Measurements from ENCODE around the gene PDIA3. TPM values are rescaled to one million over a fixed set of nuclear protein-coding genes. Genes with fewer than 3 reads are reported as not detected.

Gene PDIA3
- total RNA-seq, 2 experiments from 2014 or later: 335 to 338 TPM

GRCh38 chr15:43769584-43770228 is 23.5 kb downstream of the PDIA3 start:
- H3K9me3 Mint-ChIP-seq: no peaks in the 10 kb centered on the region
- no peaks in the 10 kb centered on the region for H3K27me3 Mint-ChIP-seq
- H3K4me1 Mint-ChIP-seq: no peaks in the 10 kb centered on the region
- no peak overlapping the region for H3K4me3 Mint-ChIP-seq
- peaks cover 43% of the 10 kb centered on the region for H3K36me3 Mint-ChIP-seq
- H3K27ac Mint-ChIP-seq: peak overlapping the region; percentile 29
- DNase-seq: peak; percentile 52

GRCh38 chr15:43771816-43772215 is 25.6 kb downstream of the PDIA3 start:
- H3K36me3 Mint-ChIP-seq: peaks cover 31% of the 10 kb centered on the region
- DNase-seq: no peak
- peaks cover 9% of the 10 kb centered on the region for H3K4me1 Mint-ChIP-seq
- H3K27ac Mint-ChIP-seq: no peak overlapping the region
- H3K4me3 Mint-ChIP-seq: no peak overlapping the region
- no peaks in the 10 kb centered on the region for H3K27me3 Mint-ChIP-seq
- no peaks in the 10 kb centered on the region for H3K9me3 Mint-ChIP-seq

GRCh38 chr15:43772624-43773023 is 26.4 kb downstream of the PDIA3 start:
- H3K36me3 Mint-ChIP-seq: peaks cover 29% of the 10 kb centered on the region
- no peak for DNase-seq
- no peaks in the 10 kb centered on the region for H3K9me3 Mint-ChIP-seq
- no peak overlapping the region for H3K27ac Mint-ChIP-seq
- peaks cover 15% of the 10 kb centered on the region for H3K4me1 Mint-ChIP-seq
- no peaks in the 10 kb centered on the region for H3K27me3 Mint-ChIP-seq
- no peak overlapping the region for H3K4me3 Mint-ChIP-seq

GRCh38 chr15:43774062-43774461 is 27.8 kb downstream of the PDIA3 start:
- Mint-ChIP-seq H3K9me3 (no peaks in the 10 kb centered on the region), H3K4me3 (no peak overlapping the region), H3K36me3 (peaks cover 26% of the 10 kb centered on the region), H3K4me1 (peaks cover 23% of the 10 kb centered on the region), H3K27me3 (no peaks in the 10 kb centered on the region), H3K27ac (peak overlapping the region; percentile 7)
- no peak for DNase-seq

- no peaks in the 10 kb centered on the region for H3K9me3 Mint-ChIP-seq
- H3K27ac Mint-ChIP-seq: peak overlapping the region; percentile 96
- no peak for DNase-seq
- H3K4me1 Mint-ChIP-seq: peaks cover 26% of the 10 kb centered on the region
- no peaks in the 10 kb centered on the region for H3K27me3 Mint-ChIP-seq
- no peak overlapping the region for H3K4me3 Mint-ChIP-seq
- H3K36me3 Mint-ChIP-seq: peaks cover 16% of the 10 kb centered on the region
These were observed 29.2 kb downstream of the PDIA3 start for GRCh38 chr15:43775411-43775965.

GRCh38 chr15:43776101-43776717 is 30.0 kb downstream of the PDIA3 start:
- peak overlapping the region; percentile 96 for H3K27ac Mint-ChIP-seq
- H3K36me3 Mint-ChIP-seq: peaks cover 9% of the 10 kb centered on the region
- peak; percentile 46 for DNase-seq
- H3K27me3 Mint-ChIP-seq: no peaks in the 10 kb centered on the region
- peaks cover 26% of the 10 kb centered on the region for H3K4me1 Mint-ChIP-seq
- peak overlapping the region; percentile 86 for H3K4me3 Mint-ChIP-seq
- H3K9me3 Mint-ChIP-seq: no peaks in the 10 kb centered on the region

GRCh38 chr15:43776718-43777266 is 30.6 kb downstream of the PDIA3 start, which contains the start of gene ELL3:
ELL3 (minus strand) TSS chr15:43776966; CDS start chr15:43776901, 65 bp downstream.
- DNase-seq: peak; percentile 78
- H3K27ac Mint-ChIP-seq: peak within 1 kb of the TSS; percentile 96
- peak within 1 kb of the TSS; percentile 86 for H3K4me3 Mint-ChIP-seq
- peaks cover 26% of the 10 kb centered on the region for H3K4me1 Mint-ChIP-seq
- H3K9me3 Mint-ChIP-seq: no peaks in the 10 kb centered on the region
- H3K27me3 Mint-ChIP-seq: no peaks in the 10 kb centered on the region
- H3K36me3 Mint-ChIP-seq: peaks cover 7% of the 10 kb centered on the region

- Mint-ChIP-seq H3K4me3 (peak overlapping the region; percentile 86), H3K36me3 (peaks cover 5% of the 10 kb centered on the region), H3K9me3 (no peaks in the 10 kb centered on the region), H3K27me3 (no peaks in the 10 kb centered on the region), H3K4me1 (peaks cover 26% of the 10 kb centered on the region), H3K27ac (peak overlapping the region; percentile 96)
- DNase-seq: peak; percentile 92
These were observed 31.2 kb downstream of the PDIA3 start for GRCh38 chr15:43777267-43777914.

GRCh38 chr15:43779016-43779415 is 32.8 kb downstream of the PDIA3 start:
- peak overlapping the region; percentile 57 for H3K27ac Mint-ChIP-seq
- H3K4me3 Mint-ChIP-seq: no peak overlapping the region

GRCh38 chr15:43789409-43789808 is 43.2 kb downstream of the PDIA3 start:
- Mint-ChIP-seq H3K4me3 (no peak overlapping the region), H3K27ac (no peak overlapping the region), H3K4me1 (peaks cover 20% of the 10 kb centered on the region)

More at GRCh38 chr15:43779016-43779415, 32.8 kb downstream of the PDIA3 start:
- no peaks in the 10 kb centered on the region for H3K36me3 Mint-ChIP-seq
- no peak for DNase-seq
- H3K4me1 Mint-ChIP-seq: peaks cover 26% of the 10 kb centered on the region
- no peaks in the 10 kb centered on the region for H3K9me3 Mint-ChIP-seq
- no peaks in the 10 kb centered on the region for H3K27me3 Mint-ChIP-seq

GRCh38 chr15:43791993-43792760 is 45.9 kb downstream of the PDIA3 start, which contains the start of gene SERF2:
SERF2 (plus strand) TSS chr15:43792320; CDS start chr15:43792377, 57 bp downstream.
- peak within 1 kb of the TSS; percentile 99 for H3K27ac Mint-ChIP-seq
- H3K9me3 Mint-ChIP-seq: no peaks in the 10 kb centered on the region
- H3K36me3 Mint-ChIP-seq: peaks cover 36% of the 10 kb centered on the region
- peak within 1 kb of the TSS; percentile 97 for H3K4me3 Mint-ChIP-seq
- no peaks in the 10 kb centered on the region for H3K27me3 Mint-ChIP-seq
- peak; percentile 99 for DNase-seq
- H3K4me1 Mint-ChIP-seq: peaks cover 37% of the 10 kb centered on the region

More at GRCh38 chr15:43789409-43789808, 43.2 kb downstream of the PDIA3 start:
- no peak for DNase-seq
- no peaks in the 10 kb centered on the region for H3K9me3 Mint-ChIP-seq
- peaks cover 19% of the 10 kb centered on the region for H3K36me3 Mint-ChIP-seq
- H3K27me3 Mint-ChIP-seq: no peaks in the 10 kb centered on the region

- Mint-ChIP-seq H3K27ac (peak overlapping the region; percentile 99), H3K4me1 (peaks cover 42% of the 10 kb centered on the region), H3K9me3 (no peaks in the 10 kb centered on the region), H3K4me3 (peak overlapping the region; percentile 97), H3K27me3 (no peaks in the 10 kb centered on the region), H3K36me3 (peaks cover 36% of the 10 kb centered on the region)
- peak; percentile 45 for DNase-seq
These were observed 46.7 kb downstream of the PDIA3 start for GRCh38 chr15:43792761-43793476.

- H3K9me3 Mint-ChIP-seq: no peaks in the 10 kb centered on the region
- peaks cover 40% of the 10 kb centered on the region for H3K36me3 Mint-ChIP-seq
- no peak for DNase-seq
- H3K27me3 Mint-ChIP-seq: no peaks in the 10 kb centered on the region
- peak overlapping the region; percentile 99 for H3K27ac Mint-ChIP-seq
- peaks cover 48% of the 10 kb centered on the region for H3K4me1 Mint-ChIP-seq
- peak overlapping the region; percentile 97 for H3K4me3 Mint-ChIP-seq
These were observed 47.4 kb downstream of the PDIA3 start for GRCh38 chr15:43793647-43794046.
